K562 (cell line): ENCODE measurements around the gene JSRP1. TPM values are rescaled to one million over a fixed set of nuclear protein-coding genes. Genes with fewer than 3 reads are reported as not detected.

ENCODE experiments used
- BHLHE40 ChIP-seq: IDR thresholded peaks from 2 replicates; pipeline ENCODE4 v1.6.1; 2011; ENCODE audit warnings: low read length, improper control_type of control experiment
- CBX1 ChIP-seq: sonication (generic); IDR thresholded peaks from 2 replicates; pipeline ENCODE4 v1.6.1; 2016; ENCODE audit warnings: antibody characterized with exemption, low read depth, mild to moderate bottlenecking
- CHAMP1 ChIP-seq: fragments of 450-650 bp; IDR thresholded peaks from 2 replicates; pipeline ENCODE4 v1.6.1; 2016; ENCODE audit warnings: mild to moderate bottlenecking
- DEAF1 ChIP-seq: fragments of 450-650 bp; formaldehyde crosslinking; IDR thresholded peaks from 2 replicates; pipeline ENCODE4 v1.4.0; 2020; ENCODE audit warnings: mild to moderate bottlenecking, moderate library complexity
- GTF2A2 ChIP-seq: IDR thresholded peaks from 2 replicates; pipeline ENCODE4 v1.6.1; 2016; ENCODE audit warnings: mild to moderate bottlenecking, missing genetic modification characterization, missing compliant biosample characterization
- GTF2E2 ChIP-seq: fragments of 200-800 bp; sonication (Bioruptor generic); IDR thresholded peaks from 2 replicates; pipeline ENCODE4 v1.6.1; 2016; ENCODE audit warnings: missing genetic modification characterization, missing compliant biosample characterization
- MAZ ChIP-seq, 2 experiments: fragments of 450-650 bp in 1 of 2; sonication (generic) in 1 of 2; formaldehyde crosslinking; IDR thresholded peaks in 1 of 2; conservative IDR thresholded peaks in 1 of 2; 2 replicates each; pipeline versions ENCODE4 v1.4.0 to v1.5.0; 2020; ENCODE audit warnings: mild to moderate bottlenecking in 1 of 2, missing genetic modification reagents in 1 of 2
- MITF ChIP-seq: IDR thresholded peaks from 2 replicates; pipeline ENCODE4 v1.6.1; 2014; ENCODE audit warnings: antibody characterized with exemption
- MYC ChIP-seq, 2 experiments: fragments of 250-450 bp in 1 of 2; sonication (Bioruptor Pico) in 1 of 2; IDR thresholded peaks; 2 replicates each; pipeline versions ENCODE4 v1.5.1 to v1.6.1; 2012 to 2021; ENCODE audit warnings: low read depth in 2 of 2, borderline replicate concordance in 1 of 2, improper control_type of control experiment in 1 of 2, low read length in 1 of 2, mild to moderate bottlenecking in 1 of 2, moderate library complexity in 1 of 2
- NELFE ChIP-seq: IDR thresholded peaks from 2 replicates; pipeline ENCODE4 v1.6.1; 2011; ENCODE audit warnings: mild to moderate bottlenecking; ENCODE audit not compliant: insufficient read depth, insufficient read length
- NEUROD1 ChIP-seq: fragments of 150-350 bp; IDR thresholded peaks from 2 replicates; pipeline ENCODE4 v1.6.1; 2014; ENCODE audit warnings: borderline replicate concordance, low read length, low read depth; ENCODE audit not compliant: partially characterized antibody
- PHF8 ChIP-seq: fragments of 200-600 bp; sonication (generic); IDR thresholded peaks from 2 replicates; pipeline ENCODE4 v1.6.1; 2012; ENCODE audit warnings: mixed run types, mild to moderate bottlenecking, inconsistent platforms, low read length, moderate library complexity, borderline replicate concordance
- POLR2AphosphoS5 ChIP-seq: IDR thresholded peaks from 2 replicates; pipeline ENCODE4 v1.6.1; 2011; ENCODE audit warnings: mild to moderate bottlenecking, low read depth, low read length, moderate library complexity; ENCODE audit not compliant: control insufficient read depth, insufficient read depth
- POU5F1 ChIP-seq: fragments of 150-350 bp; IDR thresholded peaks from 2 replicates; pipeline ENCODE4 v1.6.1; 2014; ENCODE audit warnings: borderline replicate concordance, low read length, low read depth, mild to moderate bottlenecking; ENCODE audit not compliant: partially characterized antibody
- SIN3B ChIP-seq: fragments of 450-650 bp; IDR thresholded peaks from 2 replicates; pipeline ENCODE4 v1.6.1; 2017; ENCODE audit warnings: low read depth, mild to moderate bottlenecking, moderate library complexity
- SMAD4 ChIP-seq: fragments of 250-450 bp; sonication (Bioruptor Pico); conservative IDR thresholded peaks from 2 replicates; pipeline ENCODE4 v1.8.0; 2021; ENCODE audit warnings: inconsistent platforms, mild to moderate bottlenecking, moderate library complexity
- SOX6 ChIP-seq: fragments of 450-650 bp; IDR thresholded peaks from 2 replicates; pipeline ENCODE4 v1.6.1; 2014; ENCODE audit warnings: mild to moderate bottlenecking
- TGIF2 ChIP-seq: sonication (generic); formaldehyde crosslinking; IDR thresholded peaks from 2 replicates; pipeline ENCODE4 v1.8.1; 2022; ENCODE audit warnings: mild to moderate bottlenecking, missing genetic modification reagents, moderate library complexity
- ZC3H4 ChIP-seq: sonication (generic); formaldehyde crosslinking; IDR thresholded peaks from 2 replicates; pipeline ENCODE4 v1.9.0; 2021; ENCODE audit warnings: missing genetic modification reagents, borderline replicate concordance
- ZNF551 ChIP-seq: fragments of 250-450 bp; sonication (Bioruptor Pico); IDR thresholded peaks from 2 replicates; pipeline ENCODE4 v1.5.0; 2021; ENCODE audit warnings: mild to moderate bottlenecking, moderate library complexity
- polyA plus RNA-seq, 8 experiments: library from polyadenylated mRNA; depleted of rRNA in 4 of 8; stranded (reverse) in 5 of 8; unstranded in 3 of 8; fragments of >200 nt; fragmentation: Nextera tagmentation in 2 of 8; fragmentation: Illumina TruSeq in 1 of 8; extraction: Ambion mirVana in 2 of 8; extraction: Trizol in 1 of 8; gene quantifications; 2 replicates each; pipeline versions ENCODE4 v1.2.1 to v1.2.3, GENCODE V29; 2011 to 2014; ENCODE audit warnings: inconsistent platforms in 1 of 8, missing spikeins in 1 of 8
- total RNA-seq, 7 experiments: library from RNA; depleted of rRNA in 6 of 7; stranded (reverse); fragments of >200 nt in 6 of 7; fragmentation: Illumina TruSeq in 2 of 7; extraction: Trizol in 2 of 7; gene quantifications; 2 replicates each; pipeline versions ENCODE4 v1.2.1 to v1.2.3, GENCODE V29; 2011 to 2021; ENCODE audit warnings: low replicate concordance in 1 of 7

Gene JSRP1
- total and polyA plus RNA-seq, 9 of the 15 experiments (the other 6 are each of a cell fraction or from before 2014, with no cell fraction given) = 0.08 to 1.2 (median 0.51) TPM; not detected in 4

- TF ChIP-seq CHAMP1 (no peak), CBX1 (peak; percentile 95), GTF2E2 (tag) (peak; percentile 99), MITF (peak; percentile 48; the same call in 1 of the 2 replicates), ZNF551 (CRISPR knock-in tag) (no peak), SIN3B (peak; percentile 45; the same call in 1 of the 2 replicates), MYC (IDR thresholded peaks at IDR 0.05; ENCODE audit: low read depth, low read length) (peak; percentile 86), MYC (CRISPR knock-in tag; IDR thresholded peaks at IDR 0.05; ENCODE audit: borderline replicate concordance, low read depth) (peak; percentile 75; the same call in 1 of the 2 replicates), SMAD4 (CRISPR knock-in tag) (peak; percentile 69), PHF8 (peak; percentile 92), GTF2A2 (tag) (peak; percentile 96), MAZ (CRISPR knock-in tag; conservative IDR thresholded peaks at IDR 0.05 in 1 of 2, IDR thresholded peaks at IDR 0.05 in 1 of 2) (peak; percentile 62 to 67; a peak in 2 of 4 replicates), ZC3H4 (CRISPR knock-in tag) (peak; percentile 75; the same call in 1 of the 2 replicates), POLR2AphosphoS5 (peak; percentile 99), SOX6 (peak; percentile 25; the same call in 1 of the 2 replicates), NEUROD1 (peak; percentile 50), BHLHE40 (peak; percentile 91), NELFE (peak; percentile 67), POU5F1 (no peak), DEAF1 (CRISPR knock-in tag) (no peak), TGIF2 (CRISPR knock-in tag) (no peak)
Measured at GRCh38 chr19:2269244-2270156, 13.3 kb upstream of the JSRP1 start (continued).
